Glutamatergic neuron (in vitro differentiated cells): ENCODE data around the gene TOX2. TPM values are rescaled to one million over a fixed set of nuclear protein-coding genes. Genes with fewer than 3 reads are reported as not detected.

Experiments
- DNase-seq: peaks from one replicate; pipeline ENCODE4 v3.0.0; 2022
- H3K27ac Mint-ChIP-seq: one replicate; pipeline ENCODE4 v1.8.0; 2020; ENCODE audit warnings: mild to moderate bottlenecking, mixed read lengths, inconsistent platforms; ENCODE audit not compliant: unreplicated experiment
- H3K27me3 Mint-ChIP-seq: one replicate; pipeline ENCODE4 v1.8.0; 2020; ENCODE audit warnings: mild to moderate bottlenecking, moderate library complexity, mixed read lengths, inconsistent platforms; ENCODE audit not compliant: unreplicated experiment
- H3K36me3 Mint-ChIP-seq: one replicate; pipeline ENCODE4 v1.8.0; 2020; ENCODE audit warnings: mild to moderate bottlenecking, mixed read lengths, inconsistent platforms; ENCODE audit not compliant: unreplicated experiment
- H3K4me1 Mint-ChIP-seq: one replicate; pipeline ENCODE4 v1.8.0; 2020; ENCODE audit warnings: mild to moderate bottlenecking, low read depth, mixed read lengths, inconsistent platforms; ENCODE audit not compliant: unreplicated experiment
- H3K4me3 Mint-ChIP-seq: one replicate; pipeline ENCODE4 v1.8.0; 2020; ENCODE audit warnings: mild to moderate bottlenecking, mixed read lengths, inconsistent platforms; ENCODE audit not compliant: unreplicated experiment
- H3K9me3 Mint-ChIP-seq: one replicate; pipeline ENCODE4 v1.8.0; 2020; ENCODE audit warnings: mild to moderate bottlenecking, moderate library complexity, mixed read lengths, inconsistent platforms; ENCODE audit not compliant: unreplicated experiment
- CTCF ChIP-seq: fragments of 200-600 bp; sonication (generic); IDR thresholded peaks from one replicate; pipeline ENCODE4 v1.5.0; 2021; ENCODE audit not compliant: partially characterized antibody, unreplicated experiment
- total RNA-seq: library from RNA; stranded (reverse); fragmentation: NEBNext Ultra II Directional; extraction: Animal tissue kit (Norgen Biotek cat#: 25700); gene quantifications from one replicate; pipeline ENCODE4 v1.2.1, GENCODE V29; 2021; ENCODE audit not compliant: unreplicated experiment

The TOX2 gene
- total RNA-seq, 1 donor from 2014 or later: 11.0 TPM

- Mint-ChIP-seq H3K27ac (no peak overlapping the region), H3K36me3 (no peaks in the 10 kb centered on the region), H3K9me3 (no peaks in the 10 kb centered on the region), H3K4me3 (no peak overlapping the region), H3K27me3 (peaks cover 1% of the 10 kb centered on the region), H3K4me1 (no peaks in the 10 kb centered on the region)
- no peak for DNase-seq
- no peak for TF ChIP-seq CTCF
These were observed 35.3 kb downstream of the TOX2 start for GRCh38 chr20:43949741-43950618.

GRCh38 chr20:43953919-43954592 lies 39.4 kb downstream of the TOX2 start:
- Mint-ChIP-seq H3K9me3 (peaks cover 2% of the 10 kb centered on the region), H3K4me3 (no peak overlapping the region), H3K4me1 (no peaks in the 10 kb centered on the region), H3K36me3 (no peaks in the 10 kb centered on the region), H3K27me3 (peaks cover 6% of the 10 kb centered on the region), H3K27ac (no peak overlapping the region)
- no peak for TF ChIP-seq CTCF
- no peak for DNase-seq

GRCh38 chr20:43954704-43955061 lies 40.0 kb downstream of the TOX2 start:
- no peak for DNase-seq
- Mint-ChIP-seq H3K27ac (no peak overlapping the region), H3K4me3 (no peak overlapping the region), H3K9me3 (peaks cover 2% of the 10 kb centered on the region), H3K36me3 (no peaks in the 10 kb centered on the region), H3K27me3 (peaks cover 6% of the 10 kb centered on the region), H3K4me1 (no peaks in the 10 kb centered on the region)
- no peak for TF ChIP-seq CTCF

GRCh38 chr20:43955062-43955749 lies 40.6 kb downstream of the TOX2 start:
- H3K36me3 Mint-ChIP-seq: no peaks in the 10 kb centered on the region
- no peak for TF ChIP-seq CTCF
- peaks cover 2% of the 10 kb centered on the region for H3K9me3 Mint-ChIP-seq
- no peak overlapping the region for H3K27ac Mint-ChIP-seq
- no peak overlapping the region for H3K4me3 Mint-ChIP-seq
- no peak for DNase-seq
- peaks cover 6% of the 10 kb centered on the region for H3K27me3 Mint-ChIP-seq
- no peaks in the 10 kb centered on the region for H3K4me1 Mint-ChIP-seq
